Smooth muscle cell (in vitro differentiated cells): ENCODE data around the gene TAGLN2. TPM values are rescaled to one million over a fixed set of nuclear protein-coding genes. Genes with fewer than 3 reads are reported as not detected.

Experiments used
- DNase-seq: peaks from one replicate; lab custom pipeline; 2025; ENCODE audit not compliant: unreplicated experiment; lab: John Stamatoyannopoulos, UW
- H2AFZ ChIP-seq: fragments of 200-600 bp; sonication (generic); 2 replicates; pipeline ENCODE4 v1.6.0; 2016; ENCODE audit warnings: antibody characterized with exemption, low read depth, mild to moderate bottlenecking
- H3F3A ChIP-seq: fragments of 200-600 bp; sonication (generic); 2 replicates; pipeline ENCODE4 v1.6.0; 2017; ENCODE audit warnings: antibody characterized with exemption, low read depth
- H3K27ac ChIP-seq: fragments of 200-600 bp; sonication (generic); 2 replicates; pipeline ENCODE4 v1.5.1; 2016; ENCODE audit warnings: low read depth, mild to moderate bottlenecking
- H3K27me3 ChIP-seq: fragments of 200-600 bp; sonication (generic); 2 replicates; pipeline ENCODE4 v1.6.1; 2016; ENCODE audit warnings: low read depth, mild to moderate bottlenecking
- H3K36me3 ChIP-seq: fragments of 200-600 bp; sonication (generic); 2 replicates; pipeline ENCODE4 v1.5.1; 2016; ENCODE audit warnings: low read depth
- H3K4me1 ChIP-seq: fragments of 200-600 bp; sonication (generic); 2 replicates; pipeline ENCODE4 v1.5.1; 2016; ENCODE audit warnings: low read depth
- H3K4me2 ChIP-seq: fragments of 200-600 bp; sonication (generic); 2 replicates; pipeline ENCODE4 v1.6.0; 2016; ENCODE audit warnings: mild to moderate bottlenecking
- H3K4me3 ChIP-seq: fragments of 200-600 bp; sonication (generic); 2 replicates; pipeline ENCODE4 v1.5.1; 2016; ENCODE audit warnings: mild to moderate bottlenecking
- H3K79me2 ChIP-seq: fragments of 200-600 bp; sonication (generic); 2 replicates; pipeline ENCODE4 v1.6.0; 2016; ENCODE audit warnings: low read depth, mild to moderate bottlenecking
- H3K9ac ChIP-seq: fragments of 200-600 bp; sonication (generic); 2 replicates; pipeline ENCODE4 v1.6.0; 2016; ENCODE audit warnings: low read depth
- H3K9me3 ChIP-seq: fragments of 200-600 bp; sonication (generic); replicated peaks from 2 replicates; pipeline ENCODE4 v1.5.1; 2016; ENCODE audit warnings: low read depth
- H4K20me1 ChIP-seq: fragments of 200-600 bp; sonication (generic); 2 replicates; pipeline ENCODE4 v1.6.0; 2016; ENCODE audit warnings: low read depth
- CTCF ChIP-seq: fragments of 200-600 bp; sonication (generic); IDR thresholded peaks from 2 replicates; pipeline ENCODE4 v1.5.1; 2017; ENCODE audit warnings: borderline replicate concordance, mild to moderate bottlenecking, antibody characterized with exemption; ENCODE audit not compliant: insufficient read depth, poor library complexity, severe bottlenecking
- WGBS: methylation state at CpG from one replicate; pipeline ENCODE4 v1.1.7; 2016; ENCODE audit warnings: low lambda C conversion rate; 5-methylcytosine and 5-hydroxymethylcytosine counted together
- polyA plus RNA-seq: library from polyadenylated mRNA; unstranded; fragments of >200 nt; fragmentation: Nextera tagmentation; extraction: Ambion mirVana; gene quantifications from 2 replicates; pipeline ENCODE4 v1.2.1, GENCODE V29; 2016
- total RNA-seq: library from RNA; depleted of rRNA; stranded (reverse); fragments of >200 nt; gene quantifications from 2 replicates; pipeline ENCODE4 v1.2.3, GENCODE V29; 2014

The TAGLN2 gene
- total and polyA plus RNA-seq, 2 experiments from 2014 or later, result 408 to 1,005 TPM

- Histone ChIP-seq H3K27me3 (no peaks in the 10 kb centered on the region), H3K4me3 (peak overlapping the region; percentile 69), H3K79me2 (peaks cover 54% of the 10 kb centered on the region), H3K4me1 (peaks cover 16% of the 10 kb centered on the region), H2AFZ (no peak overlapping the region), H3F3A (peaks cover 43% of the 10 kb centered on the region), H3K9me3 (no peaks in the 10 kb centered on the region), H3K9ac (peak overlapping the region; percentile 99), H3K4me2 (peak overlapping the region; percentile 96), H4K20me1 (peaks cover 46% of the 10 kb centered on the region), H3K36me3 (no peaks in the 10 kb centered on the region), H3K27ac (peak overlapping the region; percentile 100)
- DNase-seq, result peak; percentile 40
- WGBS, result 5% methylated on average over 20 of the region's 20 CpGs
- TF ChIP-seq CTCF, result no peak
These were observed 1.9 kb downstream of the TAGLN2 start for GRCh38 chr1:159923203-159924024.

GRCh38 chr1:159922511-159923202 is 2.6 kb downstream of the TAGLN2 start:
- Histone ChIP-seq H3K9ac (peak overlapping the region; percentile 99), H3K27ac (peak overlapping the region; percentile 100), H3K4me1 (peaks cover 17% of the 10 kb centered on the region), H3K4me3 (peak overlapping the region; percentile 69), H2AFZ (no peak overlapping the region), H3K36me3 (no peaks in the 10 kb centered on the region), H3K9me3 (no peaks in the 10 kb centered on the region), H3F3A (peaks cover 43% of the 10 kb centered on the region), H3K79me2 (peaks cover 54% of the 10 kb centered on the region), H4K20me1 (peaks cover 54% of the 10 kb centered on the region), H3K27me3 (no peaks in the 10 kb centered on the region), H3K4me2 (peak overlapping the region; percentile 96)
- 54% methylated on average over 8 of the region's 8 CpGs for WGBS
- no peak for DNase-seq
- TF ChIP-seq CTCF, result no peak

- Histone ChIP-seq H2AFZ (no peak overlapping the region), H3K9me3 (no peaks in the 10 kb centered on the region), H3K79me2 (peaks cover 54% of the 10 kb centered on the region), H3K27me3 (no peaks in the 10 kb centered on the region), H3K36me3 (no peaks in the 10 kb centered on the region), H3F3A (peaks cover 51% of the 10 kb centered on the region), H3K4me3 (peak overlapping the region; percentile 69), H3K4me1 (peaks cover 23% of the 10 kb centered on the region), H3K27ac (peak overlapping the region; percentile 100), H3K4me2 (peak overlapping the region; percentile 96), H4K20me1 (peaks cover 62% of the 10 kb centered on the region), H3K9ac (peak overlapping the region; percentile 99)
- WGBS, result 52% methylated on average over 18 of the region's 18 CpGs
- no peak for TF ChIP-seq CTCF
- DNase-seq, result no peak
These were observed 3.4 kb downstream of the TAGLN2 start for GRCh38 chr1:159921700-159922504.
